Measurements from ENCODE around the gene SPECC1L.

SPECC1L gene

GRCh38 chr22:24426851-24427499 lies 156.3 kb downstream of the SPECC1L start:
- DNase-seq = no peak

GRCh38 chr22:24427500-24428164 lies 157.0 kb downstream of the SPECC1L start, which contains the start of gene ADORA2A:
Gene ADORA2A, plus strand, starts transcription at chr22:24427599. Its CDS starts 5,806 bp downstream, at chr22:24433405.
- no peak for DNase-seq

- no peak for DNase-seq
Measured at GRCh38 chr22:24428751-24429410, 158.2 kb downstream of the SPECC1L start.

- DNase-seq = peak in 7 of 51 donors; percentile 9 to 41 (median 20)
Measured at GRCh38 chr22:24429411-24430365, 159.1 kb downstream of the SPECC1L start.

GRCh38 chr22:24430431-24431308 lies 160.0 kb downstream of the SPECC1L start:
- peak in 9 of 51 donors; percentile 14 to 38 (median 27) for DNase-seq

GRCh38 chr22:24431309-24432034 lies 160.8 kb downstream of the SPECC1L start:
- DNase-seq = no peak

- DNase-seq = peak in 28 of 51 donors; percentile 6 to 63 (median 40)
Measured at GRCh38 chr22:24432059-24432853, 161.6 kb downstream of the SPECC1L start.

- DNase-seq = no peak
Measured at GRCh38 chr22:24433001-24433827, 162.6 kb downstream of the SPECC1L start.

GRCh38 chr22:24433828-24434470 lies 163.3 kb downstream of the SPECC1L start:
- DNase-seq = no peak

- no peak for DNase-seq
Measured at GRCh38 chr22:24434471-24435322, 164.1 kb downstream of the SPECC1L start.

- no peak for DNase-seq
Measured at GRCh38 chr22:24435323-24435645, 164.7 kb downstream of the SPECC1L start.

GRCh38 chr22:24435861-24436371 lies 165.3 kb downstream of the SPECC1L start:
- no peak for DNase-seq

GRCh38 chr22:24436553-24436952 lies 165.9 kb downstream of the SPECC1L start:
- no peak for DNase-seq

GRCh38 chr22:24437091-24437490 lies 166.5 kb downstream of the SPECC1L start:
- no peak for DNase-seq

GRCh38 chr22:24437741-24438328 lies 167.2 kb downstream of the SPECC1L start:
- no peak for DNase-seq

- no peak for DNase-seq
Measured at GRCh38 chr22:24440270-24440717, 169.7 kb downstream of the SPECC1L start.

Data from hypothalamus (tissue), 51 donors.